GM18498 (cell line): ENCODE results near the gene MARS1.

Source experiments
- ATAC-seq: cut with Tn5 transposase; IDR thresholded peaks from one replicate; pipeline ENCODE4 v1.9.1; 2021; ENCODE audit warnings: mild to moderate bottlenecking, moderate library complexity; ENCODE audit not compliant: unreplicated experiment

The MARS1 gene

DNA sequence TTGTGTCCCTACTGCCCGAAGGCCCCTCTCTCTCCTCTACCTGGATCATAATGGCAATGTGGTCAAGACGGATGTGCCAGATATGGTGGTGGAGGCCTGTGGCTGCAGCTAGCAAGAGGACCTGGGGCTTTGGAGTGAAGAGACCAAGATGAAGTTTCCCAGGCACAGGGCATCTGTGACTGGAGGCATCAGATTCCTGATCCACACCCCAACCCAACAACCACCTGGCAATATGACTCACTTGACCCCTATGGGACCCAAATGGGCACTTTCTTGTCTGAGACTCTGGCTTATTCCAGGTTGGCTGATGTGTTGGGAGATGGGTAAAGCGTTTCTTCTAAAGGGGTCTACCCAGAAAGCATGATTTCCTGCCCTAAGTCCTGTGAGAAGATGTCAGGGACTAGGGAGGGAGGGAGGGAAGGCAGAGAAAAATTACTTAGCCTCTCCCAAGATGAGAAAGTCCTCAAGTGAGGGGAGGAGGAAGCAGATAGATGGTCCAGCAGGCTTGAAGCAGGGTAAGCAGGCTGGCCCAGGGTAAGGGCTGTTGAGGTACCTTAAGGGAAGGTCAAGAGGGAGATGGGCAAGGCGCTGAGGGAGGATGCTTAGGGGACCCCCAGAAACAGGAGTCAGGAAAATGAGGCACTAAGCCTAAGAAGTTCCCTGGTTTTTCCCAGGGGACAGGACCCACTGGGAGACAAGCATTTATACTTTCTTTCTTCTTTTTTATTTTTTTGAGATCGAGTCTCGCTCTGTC lies 31.0 kb upstream of the MARS1 start:
- no peak for ATAC-seq

- ATAC-seq = no peak
Measured at GRCh38 chr12:57458665-57459054, 29.2 kb upstream of the MARS1 start.

- peak; percentile 63 for ATAC-seq
Measured at GRCh38 chr12:57459055-57459749, 28.7 kb upstream of the MARS1 start.

DNA sequence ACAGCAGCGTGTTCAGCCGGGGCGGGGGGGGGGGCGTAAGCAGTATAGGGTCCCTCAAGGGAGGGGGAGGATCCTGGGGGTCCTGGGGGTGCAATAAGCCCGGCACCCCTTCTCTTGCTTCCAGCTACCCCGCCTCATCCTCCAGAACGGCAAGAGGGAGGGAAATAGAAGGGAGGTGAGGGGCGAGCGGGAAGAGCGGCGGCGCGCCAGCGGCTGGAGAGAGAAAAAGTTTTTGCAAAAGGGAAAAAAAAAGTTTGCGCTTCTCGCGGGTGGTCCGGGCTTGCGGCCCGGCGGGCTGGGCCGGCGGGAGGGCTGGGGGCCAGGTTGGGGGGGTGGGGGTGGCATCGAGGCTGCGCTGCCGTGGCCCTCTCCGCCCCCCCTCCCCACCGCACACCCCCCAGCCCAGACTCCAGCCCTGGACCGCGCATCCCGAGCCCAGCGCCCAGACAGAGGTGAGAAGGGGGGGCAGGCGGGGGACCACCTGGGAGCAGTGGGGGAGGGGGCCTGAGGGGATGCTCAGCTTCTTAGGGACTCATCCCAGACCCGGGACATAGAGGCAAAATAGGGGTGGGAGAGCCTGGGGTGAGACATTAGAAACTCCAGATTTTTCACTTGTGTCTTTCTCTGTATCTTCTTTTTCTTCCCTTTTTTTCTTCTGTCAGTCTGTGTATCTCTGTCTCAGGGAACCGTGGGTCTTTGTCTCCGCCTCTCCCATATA lies 28.0 kb upstream of the MARS1 start, which contains the start of gene GLI1:
TSS of gene GLI1 (plus strand) at position 36 of the 718 bp plus-strand sequence. CDS start 3,907 bp downstream, outside the sequence.
- ATAC-seq = no peak

GRCh38 chr12:57460468-57460784 lies 27.4 kb upstream of the MARS1 start:
- ATAC-seq = no peak

GRCh38 chr12:57460841-57461275 lies 27.0 kb upstream of the MARS1 start:
- ATAC-seq = no peak

- no peak for ATAC-seq
Measured at GRCh38 chr12:57461276-57461916, 26.5 kb upstream of the MARS1 start.

- ATAC-seq = no peak
Measured at GRCh38 chr12:57461917-57462250, 26.0 kb upstream of the MARS1 start.

- peak; percentile 68 for ATAC-seq
Measured at GRCh38 chr12:57462251-57462911, 25.5 kb upstream of the MARS1 start.

DNA sequence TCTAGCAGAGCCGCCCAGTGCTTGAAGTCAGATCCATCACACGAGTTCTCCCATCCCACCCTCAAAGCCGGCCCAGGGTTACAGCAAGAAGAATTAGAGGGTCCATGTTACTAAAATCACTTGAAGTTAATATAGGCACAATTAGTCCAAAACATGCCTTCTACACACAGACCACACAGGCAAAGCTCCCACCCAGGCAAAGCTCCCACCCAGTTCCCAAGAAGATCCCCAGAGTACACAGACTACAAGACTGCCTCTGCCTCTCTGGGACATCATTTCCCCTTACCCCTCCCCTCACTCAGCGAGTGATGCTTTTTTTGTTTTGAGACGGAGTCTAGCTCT lies 25.0 kb upstream of the MARS1 start:
- ATAC-seq = no peak

DNA sequence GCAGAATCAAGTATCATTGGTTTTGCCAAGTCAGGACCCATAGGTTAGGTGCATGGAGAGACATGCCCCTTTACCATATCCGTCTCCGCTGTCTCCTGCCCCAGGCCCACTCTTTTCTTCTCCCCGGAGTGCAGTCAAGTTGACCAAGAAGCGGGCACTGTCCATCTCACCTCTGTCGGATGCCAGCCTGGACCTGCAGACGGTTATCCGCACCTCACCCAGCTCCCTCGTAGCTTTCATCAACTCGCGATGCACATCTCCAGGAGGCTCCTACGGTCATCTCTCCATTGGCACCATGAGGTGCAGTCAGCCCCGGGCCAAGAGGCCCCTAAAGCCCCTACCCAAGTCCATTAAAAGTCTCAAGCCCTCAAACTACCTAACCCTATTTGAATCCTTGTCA lies 23.3 kb upstream of the MARS1 start:
- no peak for ATAC-seq

DNA sequence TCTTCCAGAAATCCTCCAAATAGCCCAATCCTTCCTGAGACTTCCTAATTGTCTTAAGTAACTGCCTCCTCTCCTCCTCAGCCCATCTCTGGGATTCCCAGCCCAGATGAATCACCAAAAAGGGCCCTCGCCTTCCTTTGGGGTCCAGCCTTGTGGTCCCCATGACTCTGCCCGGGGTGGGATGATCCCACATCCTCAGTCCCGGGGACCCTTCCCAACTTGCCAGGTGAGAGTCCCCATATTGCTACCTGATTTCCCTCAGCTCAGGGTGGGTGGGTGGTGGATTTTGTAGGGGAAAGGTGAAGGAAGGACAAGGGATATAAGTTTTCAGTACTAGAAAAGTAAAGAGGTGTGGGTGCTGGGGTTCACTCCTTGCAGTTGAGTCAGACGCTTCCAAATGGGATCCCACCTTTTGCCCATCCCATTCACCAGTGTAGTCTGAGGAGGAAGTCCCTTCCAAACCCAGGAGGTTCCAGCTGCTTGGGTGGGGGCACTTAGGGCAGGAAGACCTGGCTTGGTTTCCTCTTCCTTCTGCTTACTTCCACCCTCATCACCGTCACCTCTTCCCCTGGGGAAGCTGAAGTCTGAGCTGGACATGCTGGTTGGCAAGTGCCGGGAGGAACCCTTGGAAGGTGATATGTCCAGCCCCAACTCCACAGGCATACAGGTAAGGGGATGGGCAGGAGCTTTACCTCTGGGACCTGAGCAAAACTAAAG lies 22.7 kb upstream of the MARS1 start:
- no peak for ATAC-seq

DNA sequence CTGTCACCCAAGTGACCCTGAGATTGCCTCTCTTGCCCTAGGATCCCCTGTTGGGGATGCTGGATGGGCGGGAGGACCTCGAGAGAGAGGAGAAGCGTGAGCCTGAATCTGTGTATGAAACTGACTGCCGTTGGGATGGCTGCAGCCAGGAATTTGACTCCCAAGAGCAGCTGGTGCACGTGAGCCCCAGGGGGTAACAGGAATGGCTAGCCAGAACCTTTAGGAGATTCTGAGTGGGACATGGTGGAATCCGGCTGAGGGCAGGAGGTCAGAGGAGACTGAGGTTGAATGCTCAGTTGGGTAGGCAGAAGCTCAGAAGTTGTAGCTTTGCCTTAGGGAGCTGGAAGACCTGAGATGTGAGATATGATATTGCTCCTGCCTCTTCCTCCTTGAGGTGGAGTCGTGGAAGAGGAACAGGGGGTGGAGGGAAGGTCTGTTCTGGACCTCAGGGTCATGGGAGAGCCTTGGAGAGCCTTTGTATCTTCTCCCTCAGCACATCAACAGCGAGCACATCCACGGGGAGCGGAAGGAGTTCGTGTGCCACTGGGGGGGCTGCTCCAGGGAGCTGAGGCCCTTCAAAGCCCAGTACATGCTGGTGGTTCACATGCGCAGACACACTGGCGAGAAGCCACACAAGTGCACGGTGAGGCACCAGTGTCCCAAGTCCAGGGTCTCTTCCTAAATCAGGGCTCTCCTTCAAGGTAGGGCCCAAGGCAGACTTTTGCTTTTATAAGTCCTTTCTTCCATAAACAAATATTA lies 21.9 kb upstream of the MARS1 start:
- ATAC-seq = no peak

- ATAC-seq = no peak
Measured at GRCh38 chr12:57467212-57467874, 20.5 kb upstream of the MARS1 start.

- no peak for ATAC-seq
Measured at GRCh38 chr12:57467915-57468314, 20.0 kb upstream of the MARS1 start.

GRCh38 chr12:57469296-57470164 lies 18.3 kb upstream of the MARS1 start:
- no peak for ATAC-seq

- ATAC-seq = no peak
Measured at GRCh38 chr12:57470286-57470969, 17.4 kb upstream of the MARS1 start.
